Endothelial cell of umbilical vein (primary cell): Measurements from ENCODE around the gene PHF2. TPM values are rescaled to one million over a fixed set of nuclear protein-coding genes. Genes with fewer than 3 reads are reported as not detected.

Experiments
- BruUV-seq: library from RNA; stranded (reverse); fragments of 400-500 nt; replicated peaks from 2 replicates; lab custom pipeline; 2021; lab: Mats Ljungman, UMichigan
- CTCF ChIA-PET: fragments of 300-600, 350-600 bp; sonication (Branson Sonifier 250); formaldehyde crosslinking; loops from one replicate; lab custom pipeline; 2021; ENCODE audit warnings: antibody characterized with exemption, inconsistent platforms; lab: Charles Lee
- POLR2A ChIA-PET: fragments of 300-600, 350-600 bp; sonication (Branson Sonifier 250); formaldehyde crosslinking; loops from one replicate; lab custom pipeline; 2021; ENCODE audit warnings: antibody characterized with exemption, inconsistent platforms; lab: Charles Lee
- DNase-seq: peaks from one replicate; pipeline ENCODE4 v3.0.0-alpha.2; 2011; ENCODE audit warnings: low read depth, low spot score
- FAIRE-seq: peaks from 2 replicates; lab custom pipeline; 2011; peaks lifted over from hg19 to GRCh38; lab: Jason Lieb, UNC
- H2AFZ ChIP-seq: 2 replicates; pipeline ENCODE4 v1.6.0; 2012; ENCODE audit warnings: low read depth, low read length, control low read depth, inconsistent platforms
- H3K27ac ChIP-seq: 2 replicates; pipeline ENCODE4 v1.5.1; 2011; ENCODE audit warnings: low read depth, mild to moderate bottlenecking, control low read depth, low read length, moderate library complexity; ENCODE audit not compliant: insufficient read depth
- H3K27me3 ChIP-seq, 2 experiments: 2 replicates each; pipeline versions ENCODE4 v1.6.0 to v1.6.1; 2011; ENCODE audit warnings: low read length in 2 of 2, mixed read lengths in 1 of 2; ENCODE audit not compliant: control insufficient read depth in 2 of 2, insufficient read depth in 2 of 2
- H3K36me3 ChIP-seq, 2 experiments: 2 replicates in 1 of 2; 3 replicates in 1 of 2; pipeline ENCODE4 v1.5.1; 2011; ENCODE audit warnings: low read length in 2 of 2, mild to moderate bottlenecking in 1 of 2, moderate library complexity in 1 of 2; ENCODE audit not compliant: control insufficient read depth in 2 of 2, insufficient read depth in 2 of 2; ENCODE audit errors: extremely low read depth in 1 of 2
- H3K4me1 ChIP-seq: 3 replicates; pipeline ENCODE4 v1.5.1; 2011; ENCODE audit warnings: mild to moderate bottlenecking, low read length; ENCODE audit not compliant: control insufficient read depth, insufficient read depth; ENCODE audit errors: extremely low read depth
- H3K4me2 ChIP-seq: 2 replicates; pipeline ENCODE4 v1.6.1; 2011; ENCODE audit warnings: low read length, control low read depth, mixed read lengths; ENCODE audit not compliant: insufficient read depth
- H3K4me3 ChIP-seq, 3 experiments: fragments of 200-600 bp in 1 of 3; sonication (generic), shearing (Covaris generic) in 1 of 3; replicated peaks in 1 of 3; 2 replicates each; pipeline ENCODE4 v1.5.1; 2011 to 2016; ENCODE audit warnings: control low read depth in 3 of 3, low read length in 3 of 3, mild to moderate bottlenecking in 2 of 3, inconsistent platforms in 1 of 3, low read depth in 1 of 3, moderate library complexity in 1 of 3; ENCODE audit not compliant: insufficient read depth in 1 of 3
- H3K79me2 ChIP-seq: 2 replicates; pipeline ENCODE4 v1.6.0; 2012; ENCODE audit warnings: low read length, inconsistent platforms; ENCODE audit not compliant: control insufficient read depth, insufficient read depth
- H3K9ac ChIP-seq: replicated peaks from 2 replicates; pipeline ENCODE3; 2011; ENCODE audit warnings: low read length, control low read depth; ENCODE audit not compliant: insufficient read depth; ENCODE audit errors: extremely low read depth
- H3K9me1 ChIP-seq: replicated peaks from 3 replicates; pipeline ENCODE4 v1.6.0; 2011; ENCODE audit warnings: mild to moderate bottlenecking, low read length; ENCODE audit not compliant: control insufficient read depth, insufficient read depth; ENCODE audit errors: extremely low read depth
- H3K9me3 ChIP-seq: replicated peaks from 2 replicates; pipeline ENCODE4 v1.5.1; 2012; ENCODE audit warnings: low read length, inconsistent platforms; ENCODE audit not compliant: control insufficient read depth, insufficient read depth
- H4K20me1 ChIP-seq: replicated peaks from 2 replicates; pipeline ENCODE3; 2011; ENCODE audit warnings: mild to moderate bottlenecking, low read length; ENCODE audit not compliant: control insufficient read depth, insufficient read depth; ENCODE audit errors: extremely low read depth
- CTCF ChIP-seq, 2 donors: IDR thresholded peaks; 1 replicate in 1 of 2; 2 replicates in 1 of 2; pipeline ENCODE4 v1.5.1; 2011; ENCODE audit warnings: low read length in 2 of 2, mild to moderate bottlenecking in 2 of 2, moderate library complexity in 2 of 2, control low read depth in 1 of 2, inconsistent platforms in 1 of 2, low read depth in 1 of 2; ENCODE audit not compliant: insufficient read depth in 1 of 2; ENCODE audit errors: extremely low read depth in 1 of 2
- EZH2 ChIP-seq: IDR thresholded peaks from 2 replicates; pipeline ENCODE4 v1.6.1; 2012; ENCODE audit warnings: borderline replicate concordance, low read depth, mild to moderate bottlenecking, moderate library complexity, low read length, inconsistent platforms; ENCODE audit not compliant: severe bottlenecking
- FOS ChIP-seq: IDR thresholded peaks from 2 replicates; pipeline ENCODE4 v1.6.1; 2011; ENCODE audit warnings: mild to moderate bottlenecking, low read length, moderate library complexity, borderline replicate concordance; ENCODE audit not compliant: insufficient read depth
- GATA2 ChIP-seq: IDR thresholded peaks from 2 replicates; pipeline ENCODE4 v1.7.0; 2011; ENCODE audit warnings: low read depth, mild to moderate bottlenecking, moderate library complexity, mixed read lengths, low read length; ENCODE audit not compliant: insufficient read length, insufficient read depth
- JUN ChIP-seq: IDR thresholded peaks from 2 replicates; pipeline ENCODE4 v1.6.1; 2011; ENCODE audit warnings: borderline replicate concordance, low read depth; ENCODE audit not compliant: insufficient read length, insufficient read depth
- MAX ChIP-seq: IDR thresholded peaks from 2 replicates; pipeline ENCODE4 v1.6.1; 2011; ENCODE audit not compliant: insufficient read depth, insufficient read length
- MYC ChIP-seq: IDR thresholded peaks from one replicate; pipeline ENCODE4 v1.6.1; 2011; ENCODE audit warnings: mild to moderate bottlenecking, low read depth, low read length
- POLR2A ChIP-seq: IDR thresholded peaks from 2 replicates; pipeline ENCODE4 v1.6.1; 2012; ENCODE audit warnings: low read depth, mild to moderate bottlenecking, control low read depth, low read length
- POLR2AphosphoS5 ChIP-seq: IDR thresholded peaks from 2 replicates; pipeline ENCODE4 v1.6.1; 2012; ENCODE audit warnings: low read depth, mild to moderate bottlenecking, control low read depth, low read length, moderate library complexity; ENCODE audit not compliant: insufficient read depth
- dilution Hi-C: fragments of 300-500 bp; cut with MboI; formaldehyde crosslinking; loops from one replicate; pipeline ENCODE4 v1.15.0; 2019; ENCODE audit warnings: low sequenced_read_pairs; ENCODE audit not compliant: extremely low pct_ligation_motif_present
- intact Hi-C: fragments of 100-400 bp; cut with micrococcal nuclease; formaldehyde crosslinking; loops from one replicate; pipeline ENCODE4 v1.10.0; 2022
- polyA plus RNA-seq, 4 experiments: library from polyadenylated mRNA; depleted of rRNA in 3 of 4; stranded (reverse) in 3 of 4; unstranded in 1 of 4; fragments of >200 nt; gene quantifications; 2 replicates each; pipeline versions ENCODE4 v1.2.1 to v1.2.3, GENCODE V29; 2011 to 2012; ENCODE audit warnings: missing spikeins in 1 of 4
- total RNA-seq: library from RNA; stranded (reverse); gene quantifications from 2 replicates; pipeline ENCODE4 v1.2.3, GENCODE V29; 2021

PHF2 gene
- total and polyA plus RNA-seq, 2 donors (not counting 3 experiments of a cell fraction or from before 2014, with no cell fraction given): 9.8 to 22.5 TPM

GRCh38 chr9:93549611-93550010, 26.8 kb upstream of the PHF2 start:
- Histone ChIP-seq H2AFZ (no peak overlapping the region), H3K4me1 (no peaks in the 10 kb centered on the region), H3K9me3 (no peaks in the 10 kb centered on the region), H3K4me3 (no peak overlapping the region), H3K27ac (no peak overlapping the region), H3K27me3 (no peaks in the 10 kb centered on the region), H3K9ac (no peak overlapping the region), H3K4me2 (no peak overlapping the region), H4K20me1 (peaks cover 2% of the 10 kb centered on the region), H3K9me1 (no peaks in the 10 kb centered on the region), H3K36me3 (peaks cover 23 to 27% of the 10 kb centered on the region in 2 experiments), H3K79me2 (peaks cover 15% of the 10 kb centered on the region)
- TF ChIP-seq POLR2A (no peak), FOS (no peak), JUN (no peak), GATA2 (no peak), MAX (no peak), POLR2AphosphoS5 (no peak), CTCF (IDR thresholded peaks at IDR 0.05; ENCODE audit: extremely low read depth in 1 of 2, insufficient read depth in 1 of 2, low read depth in 1 of 2, low read length in 2 of 2) (no peak), EZH2 (no peak), MYC (no peak)
- DNase-seq (no peak), FAIRE-seq (no peak)
- no TSS peak for BruUV-seq
- dilution Hi-C loops: no loop called here
- CTCF ChIA-PET: interaction anchor here (1.8 kb wide), 1 partner anchor 17 kb away, joined by 14 read pairs; no protein-coding TSS in a partner anchor
- intact Hi-C loops: no loop called here
- POLR2A ChIA-PET: no interaction called here
